HG02642 (cell line): ENCODE data around the gene NLGN2.

Experiments used
- ATAC-seq: cut with Tn5 transposase; IDR thresholded peaks from one replicate; pipeline ENCODE4 v1.9.1; 2021; ENCODE audit warnings: mild to moderate bottlenecking; ENCODE audit not compliant: unreplicated experiment, poor library complexity

NLGN2 gene

GRCh38 chr17:7435676-7436555 lies 28.3 kb downstream of the NLGN2 start:
- peak; percentile 21 for ATAC-seq

DNA sequence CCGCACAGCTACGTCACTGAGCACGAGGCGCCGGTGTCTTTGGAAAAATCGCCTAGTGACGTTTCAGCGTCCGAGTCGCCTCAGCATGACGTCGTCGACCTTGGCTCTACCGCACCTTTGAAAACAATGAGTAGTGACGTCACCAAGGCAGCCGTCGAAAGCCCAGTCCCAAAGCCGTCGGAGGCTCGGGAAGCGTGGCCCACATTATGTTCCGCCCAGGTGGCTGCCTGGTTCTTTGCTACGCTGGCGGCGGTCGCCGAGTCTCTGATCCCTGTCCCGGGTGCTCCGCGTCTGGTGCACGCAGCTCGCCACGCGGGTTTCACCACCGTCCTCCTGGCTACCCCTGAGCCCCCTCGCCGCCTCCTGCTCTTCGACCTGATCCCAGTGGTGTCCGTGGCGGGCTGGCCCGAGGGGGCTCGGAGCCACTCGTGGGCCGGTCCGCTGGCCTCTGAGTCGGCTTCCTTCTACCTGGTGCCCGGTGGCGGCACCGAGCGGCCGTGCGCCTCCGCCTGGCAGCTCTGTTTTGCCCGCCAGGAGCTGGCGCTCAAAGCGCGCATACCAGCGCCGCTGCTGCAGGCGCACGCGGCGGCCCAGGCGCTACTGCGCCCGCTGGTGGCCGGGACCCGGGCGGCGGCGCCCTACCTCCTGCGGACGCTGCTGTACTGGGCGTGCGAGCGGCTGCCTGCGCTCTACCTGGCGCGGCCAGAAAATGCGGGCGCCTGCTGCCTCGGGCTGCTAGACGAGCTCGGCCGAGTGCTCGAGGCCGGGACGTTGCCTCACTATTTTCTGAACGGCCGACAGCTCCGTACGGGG lies 29.1 kb downstream of the NLGN2 start:
- peak; percentile 32 for ATAC-seq

- ATAC-seq, result no peak
Observed at GRCh38 chr17:7437369-7437863, 29.8 kb downstream of the NLGN2 start.

- ATAC-seq, result no peak
Observed at GRCh38 chr17:7437950-7438614, 30.4 kb downstream of the NLGN2 start.

GRCh38 chr17:7438656-7439460 lies 31.2 kb downstream of the NLGN2 start:
- ATAC-seq, result no peak

GRCh38 chr17:7439462-7440112 lies 31.9 kb downstream of the NLGN2 start, which contains the start of gene FGF11:
Gene FGF11, plus strand, starts transcription at chr17:7439512. Its CDS starts 109 bp downstream, at chr17:7439621.
- no peak for ATAC-seq

DNA sequence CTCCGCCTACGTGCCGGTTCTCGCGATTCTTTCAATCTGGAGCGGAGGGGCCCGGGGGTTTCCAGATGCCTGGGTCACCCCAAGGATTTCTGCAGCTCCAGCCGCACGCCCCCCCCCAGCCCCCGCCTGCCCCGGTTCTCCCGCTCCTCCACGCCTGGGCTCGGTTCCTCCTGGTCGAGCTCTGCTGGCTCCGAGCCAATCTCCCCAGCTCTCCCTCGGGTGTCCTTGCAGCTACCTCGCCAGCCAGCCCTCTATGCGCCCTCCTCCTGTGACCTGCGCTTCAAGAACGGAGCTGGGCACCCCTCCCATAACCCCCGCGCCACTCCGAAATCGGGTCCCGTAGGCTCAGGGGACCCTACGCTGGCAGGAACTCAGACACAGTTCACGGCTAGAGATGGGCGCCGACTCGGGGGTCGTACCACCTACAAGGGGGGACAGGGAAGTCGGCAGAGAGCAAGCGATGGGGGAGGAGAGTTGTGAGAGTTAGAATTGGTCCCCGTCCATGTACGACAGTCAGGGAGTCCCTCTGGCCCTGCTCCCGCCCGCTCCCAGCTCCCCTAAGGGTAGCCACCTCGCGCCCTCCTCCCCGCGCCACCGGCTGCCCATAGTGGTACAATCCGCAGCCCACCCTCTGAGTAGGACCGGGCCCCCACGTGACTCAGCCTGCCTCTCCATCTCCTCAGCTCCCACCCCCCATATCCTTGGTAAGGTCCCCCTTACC lies 32.6 kb downstream of the NLGN2 start:
- no peak for ATAC-seq

GRCh38 chr17:7440834-7441195 lies 33.2 kb downstream of the NLGN2 start:
- ATAC-seq, result no peak

- no peak for ATAC-seq
Observed at GRCh38 chr17:7441266-7441665, 33.6 kb downstream of the NLGN2 start.

- no peak for ATAC-seq
Observed at GRCh38 chr17:7442142-7442541, 34.5 kb downstream of the NLGN2 start.

DNA sequence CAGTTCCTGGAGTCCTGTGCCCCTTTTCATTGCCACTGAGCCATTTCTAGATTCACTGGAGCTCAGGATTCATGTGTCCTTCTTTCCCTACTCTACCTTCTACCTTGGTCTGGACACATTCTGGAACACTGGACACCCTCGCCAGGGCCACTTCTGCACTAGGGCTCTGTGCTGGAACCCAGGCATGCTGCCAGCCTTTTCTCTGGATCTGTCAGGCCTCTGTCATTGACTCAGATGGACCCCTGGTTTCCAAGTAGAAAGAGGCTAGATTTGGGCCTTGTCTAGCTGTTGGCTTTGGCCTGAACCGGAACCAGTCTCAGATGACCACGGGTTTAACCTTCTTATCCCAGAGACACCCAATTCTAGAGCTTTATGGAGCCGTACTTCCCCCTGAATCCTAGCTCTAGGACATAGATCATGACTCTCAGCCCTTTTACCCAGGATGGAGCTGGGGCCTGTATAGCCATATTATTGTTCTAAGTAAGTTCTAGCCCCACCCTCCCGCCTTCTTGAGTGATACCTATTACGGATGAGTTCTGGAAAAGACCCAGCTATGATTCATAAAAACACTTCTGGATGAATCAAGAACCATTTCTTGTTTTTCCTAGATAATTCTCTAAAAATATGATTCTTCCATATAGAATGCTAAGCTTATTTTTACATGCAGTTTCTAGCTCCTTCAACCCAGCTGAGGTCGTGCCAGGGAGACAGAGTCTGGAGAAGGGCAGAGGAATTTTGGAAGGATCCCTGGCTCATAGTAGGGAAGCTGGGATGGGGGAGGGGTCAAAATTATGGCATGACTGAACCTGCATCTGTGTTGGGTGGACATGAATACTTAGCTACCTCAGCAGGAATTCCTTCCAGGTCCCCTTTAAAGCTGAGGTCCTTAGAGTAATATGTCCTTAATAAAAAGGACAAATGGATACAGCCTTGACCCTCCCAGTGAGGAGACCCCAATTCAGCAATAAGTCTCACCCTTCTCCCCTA lies 36.1 kb downstream of the NLGN2 start:
- ATAC-seq, result no peak

- ATAC-seq, result peak; percentile 54
Observed at GRCh38 chr17:7444682-7445618, 37.3 kb downstream of the NLGN2 start, which contains the start of gene CHRNB1. Gene CHRNB1, plus strand, starts transcription at chr17:7445061. Its CDS starts 67 bp downstream, at chr17:7445128.

DNA sequence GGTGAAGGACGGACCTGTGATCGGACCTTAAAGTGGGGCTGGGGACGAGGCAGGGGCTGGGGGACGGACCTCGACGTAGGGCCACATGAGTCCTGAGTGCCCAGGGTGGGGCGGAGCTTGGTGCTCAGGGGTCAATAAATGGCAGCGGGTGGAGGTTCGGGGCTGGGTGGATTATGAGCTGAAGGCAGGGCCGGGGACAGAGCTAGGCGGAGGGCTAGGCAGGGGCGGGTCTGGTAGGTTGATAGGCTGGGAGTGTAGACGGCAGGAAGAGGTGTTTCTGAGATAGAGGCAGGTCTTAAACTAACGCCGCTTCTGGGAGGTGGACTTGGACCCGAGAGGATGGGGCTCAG lies 37.9 kb downstream of the NLGN2 start:
- ATAC-seq, result no peak

GRCh38 chr17:7448461-7448860 lies 40.8 kb downstream of the NLGN2 start:
- ATAC-seq, result no peak

- ATAC-seq, result no peak
Observed at GRCh38 chr17:7459961-7460545, 52.4 kb downstream of the NLGN2 start.
